Loucy (cell line): Measurements from ENCODE around the gene GULP1.

Source experiments
- H2AFZ ChIP-seq: fragments of 200-600 bp; sonication (generic); 2 replicates; pipeline ENCODE4 v1.6.0; 2016; ENCODE audit warnings: antibody characterized with exemption, mild to moderate bottlenecking, low read length, moderate library complexity
- H3F3A ChIP-seq: fragments of 200-600 bp; 2 replicates; pipeline ENCODE4 v1.6.0; 2016; ENCODE audit warnings: antibody characterized with exemption, low read depth, mild to moderate bottlenecking
- H3K27me3 ChIP-seq: fragments of 200-600 bp; sonication (generic); 2 replicates; pipeline ENCODE4 v1.6.1; 2014; ENCODE audit warnings: low read length, mild to moderate bottlenecking; ENCODE audit not compliant: insufficient read depth, poor library complexity, severe bottlenecking
- H3K36me3 ChIP-seq: fragments of 200-600 bp; sonication (generic); 2 replicates; pipeline ENCODE4 v1.6.1; 2016; ENCODE audit warnings: low read length; ENCODE audit not compliant: insufficient read depth
- H3K4me1 ChIP-seq: fragments of 200-600 bp; sonication (generic); 2 replicates; pipeline ENCODE4 v1.5.1; 2014; ENCODE audit warnings: low read length, mild to moderate bottlenecking; ENCODE audit not compliant: insufficient read depth, poor library complexity, severe bottlenecking
- H3K4me2 ChIP-seq: fragments of 200-600 bp; sonication (generic); 2 replicates; pipeline ENCODE4 v1.6.0; 2014; ENCODE audit warnings: antibody characterized with exemption, low read length, low read depth, mild to moderate bottlenecking; ENCODE audit not compliant: poor library complexity, severe bottlenecking
- H3K4me3 ChIP-seq: fragments of 200-600 bp; sonication (generic); 2 replicates; pipeline ENCODE4 v1.5.1; 2014; ENCODE audit warnings: low read length, mild to moderate bottlenecking, mixed read lengths; ENCODE audit not compliant: poor library complexity, severe bottlenecking
- H3K79me2 ChIP-seq: fragments of 200-600 bp; sonication (generic); 2 replicates; pipeline ENCODE4 v1.6.1; 2014; ENCODE audit warnings: low read length; ENCODE audit not compliant: insufficient read depth
- H3K9ac ChIP-seq: fragments of 200-600 bp; sonication (generic); 2 replicates; pipeline ENCODE4 v1.6.0; 2014; ENCODE audit warnings: mild to moderate bottlenecking, low read depth, low read length, moderate library complexity; ENCODE audit not compliant: poor library complexity, severe bottlenecking
- H3K9me2 ChIP-seq: fragments of 200-600 bp; sonication (generic); replicated peaks from 2 replicates; pipeline ENCODE4 v1.6.1; 2016; ENCODE audit warnings: low read depth, low read length, mixed read lengths
- H3K9me3 ChIP-seq: fragments of 200-600 bp; sonication (generic); 2 replicates; pipeline ENCODE4 v1.6.1; 2014; ENCODE audit warnings: mild to moderate bottlenecking, antibody characterized with exemption, low read length, low read depth; ENCODE audit not compliant: insufficient read depth
- H4K20me1 ChIP-seq: fragments of 200-600 bp; sonication (generic); 2 replicates; pipeline ENCODE4 v1.6.0; 2014; ENCODE audit warnings: antibody characterized with exemption, low read length, mild to moderate bottlenecking; ENCODE audit not compliant: insufficient read depth, poor library complexity, severe bottlenecking
- CTCF ChIP-seq: fragments of 200-600 bp; sonication (generic); conservative IDR thresholded peaks from 2 replicates; pipeline ENCODE4 v1.5.1; 2014; ENCODE audit warnings: mild to moderate bottlenecking, antibody characterized with exemption, low read length
- EZH2phosphoT487 ChIP-seq: fragments of 200-600 bp; IDR thresholded peaks from 2 replicates; pipeline ENCODE4 v1.6.1; 2018; ENCODE audit warnings: antibody characterized with exemption, mild to moderate bottlenecking, moderate library complexity, borderline replicate concordance

Gene GULP1

DNA sequence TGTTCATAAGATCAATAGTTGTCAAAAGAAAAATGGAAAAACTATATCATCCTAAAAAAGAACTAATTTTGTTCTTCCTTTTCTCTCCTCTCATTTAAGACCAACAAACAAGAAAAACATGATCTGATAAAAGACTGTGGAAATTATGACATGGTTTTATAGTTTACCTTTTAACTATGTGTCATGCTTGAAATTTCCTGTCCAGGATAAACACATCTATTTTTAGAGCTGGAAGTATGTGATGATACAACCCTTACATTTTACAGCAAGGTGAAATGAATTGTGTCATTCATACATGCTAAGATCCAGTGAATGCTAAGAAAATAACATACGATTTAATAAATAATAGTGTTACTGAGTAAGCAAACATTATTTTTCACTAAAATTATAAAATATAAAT is 89.9 kb downstream of the GULP1 start:
- no peak overlapping the region for H3K4me3 ChIP-seq
- H3K27me3 ChIP-seq: no peaks in the 10 kb centered on the region
- no peaks in the 10 kb centered on the region for H3F3A ChIP-seq
- TF ChIP-seq EZH2phosphoT487 (no peak), CTCF (no peak)
- no peaks in the 10 kb centered on the region for H3K9me2 ChIP-seq
- no peak overlapping the region for H2AFZ ChIP-seq
- no peaks in the 10 kb centered on the region for H3K9me3 ChIP-seq
- H3K36me3 ChIP-seq: no peaks in the 10 kb centered on the region
- H3K4me2 ChIP-seq: no peak overlapping the region
- H3K79me2 ChIP-seq: no peaks in the 10 kb centered on the region
- H3K9ac ChIP-seq: no peak overlapping the region
- peaks cover 2% of the 10 kb centered on the region for H3K4me1 ChIP-seq
- no peaks in the 10 kb centered on the region for H4K20me1 ChIP-seq

- Histone ChIP-seq H3K9me3 (no peaks in the 10 kb centered on the region), H3K27me3 (no peaks in the 10 kb centered on the region), H3K4me3 (no peak overlapping the region), H3K4me1 (peaks cover 2% of the 10 kb centered on the region), H2AFZ (no peak overlapping the region), H3K9me2 (no peaks in the 10 kb centered on the region), H4K20me1 (no peaks in the 10 kb centered on the region), H3F3A (no peaks in the 10 kb centered on the region), H3K4me2 (no peak overlapping the region), H3K36me3 (no peaks in the 10 kb centered on the region), H3K79me2 (no peaks in the 10 kb centered on the region), H3K9ac (no peak overlapping the region)
- TF ChIP-seq CTCF (no peak), EZH2phosphoT487 (no peak)
Measured at GRCh38 chr2:188382107-188382506, 90.4 kb downstream of the GULP1 start.

DNA sequence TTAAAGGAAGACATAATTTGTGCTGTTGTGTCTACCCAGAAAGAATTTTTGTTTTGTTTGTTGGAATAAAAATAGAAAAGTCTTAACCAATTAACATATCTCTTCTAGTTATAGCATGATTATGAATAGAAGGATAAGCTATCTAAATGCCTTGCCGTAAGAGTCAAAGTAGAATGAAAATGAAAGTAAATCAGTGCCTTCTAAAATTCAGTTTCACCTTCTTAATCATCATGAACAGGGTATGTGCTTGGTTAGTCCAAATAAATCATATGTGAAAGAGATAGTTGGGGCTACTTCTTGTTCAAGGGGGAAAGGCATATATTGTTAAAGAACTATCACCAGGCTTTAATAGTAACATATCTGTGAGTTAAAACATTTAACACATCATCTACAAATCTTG is 91.5 kb downstream of the GULP1 start:
- no peaks in the 10 kb centered on the region for H3K9me2 ChIP-seq
- H2AFZ ChIP-seq: no peak overlapping the region
- no peak overlapping the region for H3K9ac ChIP-seq
- H3K9me3 ChIP-seq: no peaks in the 10 kb centered on the region
- H3K4me1 ChIP-seq: peaks cover 2% of the 10 kb centered on the region
- H4K20me1 ChIP-seq: no peaks in the 10 kb centered on the region
- no peaks in the 10 kb centered on the region for H3K79me2 ChIP-seq
- no peaks in the 10 kb centered on the region for H3K36me3 ChIP-seq
- no peak for TF ChIP-seq EZH2phosphoT487
- no peak for TF ChIP-seq CTCF
- no peaks in the 10 kb centered on the region for H3F3A ChIP-seq
- no peak overlapping the region for H3K4me2 ChIP-seq
- no peak overlapping the region for H3K4me3 ChIP-seq
- no peaks in the 10 kb centered on the region for H3K27me3 ChIP-seq
